Body of pancreas (tissue), 4 donors: ENCODE data around the gene ATP10A. TPM values are rescaled to one million over a fixed set of nuclear protein-coding genes. Genes with fewer than 3 reads are reported as not detected.
A peak's percentile ranks its signal among the peaks of the same experiment; 100 is the strongest.

Source experiments
- ATAC-seq: fragments of 150-250 bp; one replicate; pipeline ENCODE4 v1.9.1; 2016
- DNase-seq, 4 donors: peaks; one replicate each; pipeline ENCODE4 v3.0.0-alpha.2; 2019
- H3K27ac ChIP-seq, 4 donors: fragments of 200-600 bp; sonication (generic); 1 replicate in 3 of 4; 2 replicates in 1 of 4; pipeline versions ENCODE4 v1.5.1 to v1.6.1; 2016 to 2019; ENCODE audit warnings: mild to moderate bottlenecking in 1 of 4, mixed read lengths in 1 of 4, moderate library complexity in 1 of 4
- H3K27me3 ChIP-seq, 2 donors: fragments of 200-600 bp; sonication (generic); one replicate each; pipeline ENCODE4 v1.6.0; 2016; ENCODE audit warnings: mild to moderate bottlenecking in 1 of 2
- H3K36me3 ChIP-seq, 2 donors: fragments of 200-600 bp; sonication (generic); replicated peaks in 1 of 2; 2 replicates each; pipeline ENCODE4 v1.5.1; 2016; ENCODE audit warnings: low read depth in 2 of 2; ENCODE audit not compliant: insufficient read depth in 1 of 2
- H3K4me1 ChIP-seq: fragments of 200-600 bp; sonication (generic); one replicate; pipeline ENCODE4 v1.6.0; 2016
- H3K4me3 ChIP-seq, 2 donors: fragments of 200-600 bp; sonication (generic); 1 replicate in 1 of 2; 2 replicates in 1 of 2; pipeline ENCODE4 v1.5.1; 2016 to 2019
- H3K9me3 ChIP-seq, 3 donors: fragments of 200-600 bp; sonication (generic); 1 replicate in 2 of 3; 2 replicates in 1 of 3; pipeline ENCODE4 v1.5.1; 2016
- POLR2A ChIP-seq, 3 donors: fragments of 450-650 bp; IDR thresholded peaks; one replicate each; pipeline ENCODE4 v1.6.1; 2016; ENCODE audit warnings: antibody characterized with exemption in 3 of 3, mild to moderate bottlenecking in 2 of 3
- WGBS, 2 donors: methylation state at CpG; one replicate each; pipeline ENCODE4 v1.1.5; 2017; 5-methylcytosine and 5-hydroxymethylcytosine counted together
- intact Hi-C: fragments of 100-400 bp; cut with DNase I; formaldehyde crosslinking; loops from one replicate; pipeline ENCODE4 v1.15.1; 2023
- total RNA-seq, 2 donors: library from RNA; depleted of rRNA; stranded (reverse); fragments of >200 nt; gene quantifications; one replicate each; pipeline ENCODE4 v1.1.0, GENCODE V29; 2016
- TF ChIP-seq, protein P1 (sequence below), 7 experiments: fragments of 450-650 bp in 4 of 7; fragments of 200-600 bp in 3 of 7; sonication (generic) in 3 of 7; IDR thresholded peaks; one replicate each; pipeline ENCODE4 v1.5.1; 2016 to 2019; ENCODE audit warnings: antibody characterized with exemption in 7 of 7

Gene ATP10A
- total RNA-seq, 2 donors from 2014 or later, result 1.3 to 2.0 TPM

DNA sequence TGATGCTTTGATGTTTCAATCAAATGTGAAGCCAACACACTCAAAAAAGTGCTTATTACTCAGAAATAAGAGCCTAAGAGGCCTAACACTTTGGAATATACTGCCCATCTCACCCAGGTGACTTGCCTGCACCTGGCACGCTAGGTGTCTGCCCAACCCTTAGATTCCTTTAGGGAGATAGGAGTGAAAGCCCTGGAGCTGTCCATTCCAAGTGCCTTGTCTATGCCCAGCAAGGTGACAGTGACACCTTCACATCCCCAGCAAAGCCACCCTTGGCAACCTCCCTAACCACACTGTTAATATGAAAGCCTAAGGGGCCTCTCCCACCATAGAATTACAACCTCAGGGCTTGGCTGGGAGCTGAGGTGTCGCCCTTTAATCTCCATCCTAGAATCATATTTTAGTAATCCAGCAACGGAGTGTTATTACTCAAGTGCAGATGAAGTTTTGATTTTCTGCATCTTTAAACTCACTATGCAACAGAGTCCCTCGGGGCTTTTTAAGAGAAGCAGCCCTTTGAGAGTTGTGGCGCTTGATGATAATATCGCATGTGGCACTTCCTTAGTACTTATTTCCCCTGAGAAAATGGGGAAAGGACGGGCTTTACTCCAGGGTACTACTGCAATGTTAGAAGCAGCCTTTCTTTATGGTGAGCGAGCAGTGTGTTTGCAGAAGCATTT lies 24.8 kb downstream of the ATP10A start:
- DNase-seq (no peak), ATAC-seq (no peak)
- Histone ChIP-seq H3K36me3 (no peaks in the 10 kb centered on the region), H3K27ac (no peak overlapping the region), H3K4me1 (no peaks in the 10 kb centered on the region), H3K4me3 (no peak overlapping the region), H3K27me3 (no peaks in the 10 kb centered on the region), H3K9me3 (no peaks in the 10 kb centered on the region)
- TF ChIP-seq, protein P1, sequence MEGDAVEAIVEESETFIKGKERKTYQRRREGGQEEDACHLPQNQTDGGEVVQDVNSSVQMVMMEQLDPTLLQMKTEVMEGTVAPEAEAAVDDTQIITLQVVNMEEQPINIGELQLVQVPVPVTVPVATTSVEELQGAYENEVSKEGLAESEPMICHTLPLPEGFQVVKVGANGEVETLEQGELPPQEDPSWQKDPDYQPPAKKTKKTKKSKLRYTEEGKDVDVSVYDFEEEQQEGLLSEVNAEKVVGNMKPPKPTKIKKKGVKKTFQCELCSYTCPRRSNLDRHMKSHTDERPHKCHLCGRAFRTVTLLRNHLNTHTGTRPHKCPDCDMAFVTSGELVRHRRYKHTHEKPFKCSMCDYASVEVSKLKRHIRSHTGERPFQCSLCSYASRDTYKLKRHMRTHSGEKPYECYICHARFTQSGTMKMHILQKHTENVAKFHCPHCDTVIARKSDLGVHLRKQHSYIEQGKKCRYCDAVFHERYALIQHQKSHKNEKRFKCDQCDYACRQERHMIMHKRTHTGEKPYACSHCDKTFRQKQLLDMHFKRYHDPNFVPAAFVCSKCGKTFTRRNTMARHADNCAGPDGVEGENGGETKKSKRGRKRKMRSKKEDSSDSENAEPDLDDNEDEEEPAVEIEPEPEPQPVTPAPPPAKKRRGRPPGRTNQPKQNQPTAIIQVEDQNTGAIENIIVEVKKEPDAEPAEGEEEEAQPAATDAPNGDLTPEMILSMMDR (IDR thresholded peaks at IDR 0.05), result no peak
- TF ChIP-seq POLR2A (IDR thresholded peaks at IDR 0.05), result no peak
- WGBS, 2 donors, result 40 to 48% methylated on average over 8 of the region's 8 CpGs
- intact Hi-C loops, result no loop called here

DNA sequence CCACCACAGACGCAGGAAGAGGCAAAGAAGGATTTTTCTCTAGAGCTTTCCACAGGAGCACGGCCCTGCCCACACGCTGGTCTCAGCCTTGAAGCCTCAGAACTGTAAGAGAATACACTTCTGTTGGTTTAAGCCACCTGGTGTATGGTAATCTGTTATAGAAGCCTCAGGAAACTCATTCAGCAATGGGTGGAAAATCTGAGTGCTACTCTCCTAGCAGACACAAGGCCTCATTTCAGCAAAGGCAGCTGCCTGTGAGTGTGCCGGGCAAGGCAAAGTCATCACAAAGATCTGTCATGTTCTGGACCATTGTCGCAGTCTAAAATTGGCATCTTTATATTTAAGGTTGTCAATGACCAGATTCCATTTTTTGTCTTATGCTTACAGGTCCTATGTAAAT lies 31.0 kb downstream of the ATP10A start:
- Histone ChIP-seq H3K36me3 (no peaks in the 10 kb centered on the region), H3K4me1 (no peaks in the 10 kb centered on the region), H3K27me3 (no peaks in the 10 kb centered on the region), H3K9me3 (no peaks in the 10 kb centered on the region), H3K27ac (no peak overlapping the region), H3K4me3 (no peak overlapping the region)
- WGBS, 2 donors, result 69 to 72% methylated on average over 5 of the region's 5 CpGs
- TF ChIP-seq, protein P1 (IDR thresholded peaks at IDR 0.05), result no peak
- no peak for TF ChIP-seq POLR2A (IDR thresholded peaks at IDR 0.05)
- ATAC-seq (no peak), DNase-seq (no peak)
- intact Hi-C loops, result no loop called here

DNA sequence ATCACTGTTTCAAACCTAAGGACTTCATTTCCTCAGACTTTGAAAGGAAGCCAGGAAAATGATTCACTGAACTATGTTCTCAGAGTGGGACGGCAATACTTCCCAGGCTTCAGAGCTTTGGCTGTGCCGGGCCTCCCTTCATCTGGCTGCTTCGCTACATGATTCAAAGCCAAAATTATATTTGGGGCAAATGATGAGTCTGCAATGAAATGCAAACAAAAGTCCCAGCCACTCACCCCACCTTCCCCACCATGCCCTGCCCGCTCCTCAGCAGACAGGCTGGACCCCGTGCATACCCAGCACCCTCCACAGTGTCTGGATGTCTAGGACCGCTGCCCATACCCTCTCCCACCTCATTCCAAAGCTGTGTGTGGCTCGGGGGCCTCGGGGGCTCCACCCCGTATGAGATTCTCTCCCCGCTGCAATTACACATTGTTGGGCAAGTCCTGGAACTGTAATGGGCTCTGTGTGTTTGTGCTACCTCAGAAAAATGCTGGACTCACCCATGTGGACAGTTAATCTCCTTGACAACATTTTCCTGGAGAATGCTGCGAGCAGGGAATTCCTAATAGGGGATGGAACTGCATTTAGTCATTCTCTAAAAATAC lies 32.2 kb downstream of the ATP10A start:
- no peak for TF ChIP-seq POLR2A (IDR thresholded peaks at IDR 0.05)
- peak in 1 of 4 donors; percentile 33 for DNase-seq
- Histone ChIP-seq H3K9me3 (peaks cover 0 to 7% (median 0%) of the 10 kb centered on the region in 3 donors), H3K27ac (peak overlapping the region in 1 of 4 donors; percentile 3), H3K4me3 (no peak overlapping the region), H3K36me3 (no peaks in the 10 kb centered on the region), H3K4me1 (no peaks in the 10 kb centered on the region), H3K27me3 (no peaks in the 10 kb centered on the region)
- intact Hi-C loops, result no loop called here
- WGBS, 2 donors, result 42 to 50% methylated on average over 11 of the region's 11 CpGs
- ATAC-seq, result peak; percentile 27

DNA sequence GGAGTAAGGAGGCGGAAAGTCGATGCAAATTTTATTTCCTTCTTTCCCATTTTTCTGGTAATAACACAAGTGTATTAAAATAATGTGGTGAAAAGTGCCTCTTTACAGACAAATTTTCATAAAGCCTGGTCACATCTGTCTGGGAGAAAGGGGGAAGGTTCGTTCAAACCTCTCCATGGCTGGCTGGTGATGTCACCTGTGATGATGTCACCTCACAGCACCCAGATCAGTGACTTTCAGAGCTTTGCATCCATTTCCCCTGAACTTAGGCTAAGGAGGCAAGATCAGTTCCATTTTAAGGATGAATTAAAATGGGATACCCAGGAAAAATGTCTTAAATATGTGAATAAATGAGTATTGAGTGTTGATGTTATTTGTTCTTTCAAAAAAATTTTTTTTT lies 34.1 kb downstream of the ATP10A start:
- ATAC-seq, result no peak
- Histone ChIP-seq H3K27ac (no peak overlapping the region), H3K4me3 (no peak overlapping the region), H3K4me1 (no peaks in the 10 kb centered on the region), H3K36me3 (no peaks in the 10 kb centered on the region), H3K27me3 (no peaks in the 10 kb centered on the region), H3K9me3 (peaks cover 0 to 7% (median 0%) of the 10 kb centered on the region in 3 donors)
- DNase-seq, result no peak
- WGBS, 2 donors, result 69% methylated on average over 3 of the region's 3 CpGs
- TF ChIP-seq, protein P1 (IDR thresholded peaks at IDR 0.05), result no peak
- TF ChIP-seq POLR2A (IDR thresholded peaks at IDR 0.05), result no peak
- intact Hi-C loops, result no loop called here

DNA sequence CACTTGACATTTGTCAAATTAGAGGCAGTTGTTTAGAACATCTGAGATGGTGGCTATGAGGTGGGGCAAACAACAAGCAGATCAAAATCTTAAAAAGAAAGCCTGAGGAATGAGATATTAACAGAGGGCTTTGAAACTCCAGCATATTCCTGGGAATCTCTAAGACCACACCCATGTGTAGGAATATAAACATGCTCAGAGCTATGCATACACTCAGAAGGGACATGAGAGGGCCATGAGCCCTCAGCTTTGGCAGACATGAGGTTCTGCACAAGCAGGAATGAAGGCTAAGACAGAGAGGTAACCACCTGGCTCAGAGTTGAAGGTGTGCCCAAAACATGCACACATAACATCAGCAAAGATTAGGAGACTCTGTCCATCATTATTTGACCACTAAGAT lies 37.9 kb downstream of the ATP10A start:
- Histone ChIP-seq H3K27me3 (no peaks in the 10 kb centered on the region), H3K4me3 (no peak overlapping the region), H3K9me3 (peaks cover 0 to 7% (median 0%) of the 10 kb centered on the region in 3 donors), H3K4me1 (no peaks in the 10 kb centered on the region), H3K36me3 (no peaks in the 10 kb centered on the region), H3K27ac (no peak overlapping the region)
- ATAC-seq (no peak), DNase-seq (no peak)
- intact Hi-C loops, result no loop called here
- TF ChIP-seq, protein P1 (IDR thresholded peaks at IDR 0.05), result no peak
- no peak for TF ChIP-seq POLR2A (IDR thresholded peaks at IDR 0.05)
